GM12891 (cell line): Measurements from ENCODE around the gene TAF11L14.

Experiments used
- POLR2A ChIP-seq: IDR thresholded peaks from 2 replicates; pipeline ENCODE4 v1.6.1; 2011; ENCODE audit warnings: low read depth, low read length, control low read depth
- POLR2AphosphoS5 ChIP-seq: IDR thresholded peaks from 2 replicates; pipeline ENCODE4 v1.6.1; 2011; ENCODE audit warnings: low read depth, low read length, control low read depth
- POU2F2 ChIP-seq: IDR thresholded peaks from 2 replicates; pipeline ENCODE4 v1.6.1; 2011; ENCODE audit warnings: low read depth, mild to moderate bottlenecking, control low read depth, low read length, moderate library complexity
- SPI1 ChIP-seq: IDR thresholded peaks from 2 replicates; pipeline ENCODE4 v1.6.1; 2011; ENCODE audit warnings: low read depth, low read length, control low read depth
- TAF1 ChIP-seq: IDR thresholded peaks from 2 replicates; pipeline ENCODE4 v1.6.1; 2011; ENCODE audit warnings: low read depth, low read length, control low read depth

DNA sequence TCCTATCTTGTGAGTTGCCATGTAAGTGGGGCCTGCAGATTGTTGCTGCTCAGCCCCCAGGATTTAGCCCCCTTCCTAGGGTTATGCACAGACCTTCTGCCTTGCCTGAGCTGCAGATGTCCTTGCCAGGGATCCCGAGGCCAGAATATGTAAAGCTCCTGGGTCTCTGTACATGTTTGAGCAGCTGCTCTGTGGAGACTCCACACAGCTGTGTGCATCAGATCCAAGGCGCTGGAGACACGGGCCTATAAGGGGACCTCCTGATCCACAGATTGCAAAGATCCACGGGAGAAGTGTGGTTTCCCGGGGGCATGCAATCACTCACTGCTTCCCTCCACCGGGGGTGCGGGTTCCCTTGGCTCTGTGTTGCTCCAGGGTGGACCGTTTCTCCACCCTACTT lies 28.9 kb downstream of the TAF11L14 start:
- TF ChIP-seq POLR2A (no peak), SPI1 (no peak), POU2F2 (no peak), POLR2AphosphoS5 (no peak), TAF1 (no peak)
